SK-N-SH treated with all-trans-retinoic acid at 6 μM for 48 hours (cell line): ENCODE data around the gene PAMR1.

Source experiments
- ARNTL ChIP-seq: fragments of 450-650 bp; formaldehyde crosslinking; IDR thresholded peaks from 2 replicates; pipeline ENCODE4 v1.5.0; 2020; ENCODE audit warnings: low read depth, mild to moderate bottlenecking, moderate library complexity, borderline replicate concordance
- CSDC2 ChIP-seq: fragments of 250-450 bp; sonication (Bioruptor Pico); IDR thresholded peaks from 2 replicates; pipeline ENCODE4 v1.5.0; 2020; ENCODE audit warnings: mild to moderate bottlenecking, moderate library complexity
- ESRRG ChIP-seq: fragments of 250-450 bp; sonication (Bioruptor Pico); IDR thresholded peaks from 2 replicates; pipeline ENCODE4 v1.6.1; 2021; ENCODE audit warnings: mild to moderate bottlenecking
- GLIS3 ChIP-seq: fragments of 250-450 bp; sonication (Bioruptor Pico); IDR thresholded peaks from 2 replicates; pipeline ENCODE4 v1.5.0; 2020; ENCODE audit warnings: mild to moderate bottlenecking, moderate library complexity
- ISL1 ChIP-seq: fragments of 250-450 bp; sonication (Bioruptor Pico); IDR thresholded peaks from 2 replicates; pipeline ENCODE4 v2.1.2; 2022; ENCODE audit warnings: mild to moderate bottlenecking, moderate library complexity
- ZNF8 ChIP-seq: fragments of 450-650 bp; formaldehyde crosslinking; IDR thresholded peaks from 2 replicates; pipeline ENCODE4 v1.5.0; 2020; ENCODE audit warnings: mild to moderate bottlenecking, moderate library complexity
- TF ChIP-seq, protein P1 (sequence below): fragments of 250-450 bp; sonication (Bioruptor Pico); IDR thresholded peaks from 2 replicates; pipeline ENCODE4 v1.8.0; 2020; ENCODE audit warnings: mild to moderate bottlenecking, moderate library complexity, borderline replicate concordance
- TF ChIP-seq, protein P2 (sequence below): fragments of 250-450 bp; sonication (Bioruptor Pico); IDR thresholded peaks from 2 replicates; pipeline ENCODE4 v1.5.1; 2020; ENCODE audit warnings: low read depth, mild to moderate bottlenecking, moderate library complexity
- TF ChIP-seq, protein P3 (sequence below): fragments of 250-450 bp; sonication (Bioruptor Pico); IDR thresholded peaks from 2 replicates; pipeline ENCODE4 v1.5.1; 2021; ENCODE audit warnings: mild to moderate bottlenecking, moderate library complexity

DNA sequence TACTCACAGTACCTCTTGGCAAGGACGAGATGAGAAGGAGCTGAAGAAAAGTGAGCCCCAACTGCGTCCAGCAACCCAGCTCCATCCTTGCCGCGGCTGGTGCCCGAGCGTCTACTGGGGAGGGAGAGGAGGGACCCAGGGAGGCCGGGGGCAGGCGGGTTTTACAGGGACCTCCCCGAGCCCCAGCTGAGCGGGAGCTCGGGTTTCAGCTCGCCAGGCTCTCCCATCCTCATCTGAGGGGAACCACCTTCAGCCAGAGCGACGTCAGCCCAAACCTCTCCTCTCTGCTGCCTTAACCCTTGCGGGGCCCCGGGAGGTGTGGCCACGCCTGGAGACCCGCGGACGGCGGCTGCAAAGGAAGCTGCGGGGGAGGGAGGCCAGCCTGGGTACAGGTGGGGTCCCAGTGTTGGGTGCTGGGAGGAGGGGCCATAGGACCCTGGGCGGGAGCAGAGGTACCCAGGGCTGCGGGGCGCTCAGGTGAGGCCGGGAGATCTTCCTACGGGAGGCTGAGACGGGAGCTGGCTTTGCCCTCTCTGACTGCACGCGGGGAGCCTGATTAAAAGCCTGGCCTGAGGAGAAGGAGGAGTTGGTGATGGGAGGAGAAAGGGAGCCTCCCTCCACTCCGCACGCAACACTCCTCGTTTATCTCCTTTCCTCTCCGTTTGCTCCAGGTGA lies at the start of gene PAMR1:
- TF ChIP-seq, protein P1, sequence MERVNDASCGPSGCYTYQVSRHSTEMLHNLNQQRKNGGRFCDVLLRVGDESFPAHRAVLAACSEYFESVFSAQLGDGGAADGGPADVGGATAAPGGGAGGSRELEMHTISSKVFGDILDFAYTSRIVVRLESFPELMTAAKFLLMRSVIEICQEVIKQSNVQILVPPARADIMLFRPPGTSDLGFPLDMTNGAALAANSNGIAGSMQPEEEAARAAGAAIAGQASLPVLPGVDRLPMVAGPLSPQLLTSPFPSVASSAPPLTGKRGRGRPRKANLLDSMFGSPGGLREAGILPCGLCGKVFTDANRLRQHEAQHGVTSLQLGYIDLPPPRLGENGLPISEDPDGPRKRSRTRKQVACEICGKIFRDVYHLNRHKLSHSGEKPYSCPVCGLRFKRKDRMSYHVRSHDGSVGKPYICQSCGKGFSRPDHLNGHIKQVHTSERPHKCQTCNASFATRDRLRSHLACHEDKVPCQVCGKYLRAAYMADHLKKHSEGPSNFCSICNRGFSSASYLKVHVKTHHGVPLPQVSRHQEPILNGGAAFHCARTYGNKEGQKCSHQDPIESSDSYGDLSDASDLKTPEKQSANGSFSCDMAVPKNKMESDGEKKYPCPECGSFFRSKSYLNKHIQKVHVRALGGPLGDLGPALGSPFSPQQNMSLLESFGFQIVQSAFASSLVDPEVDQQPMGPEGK (CRISPR knock-in tag) = no peak
- TF ChIP-seq ESRRG = no peak
- no peak for TF ChIP-seq ISL1
- TF ChIP-seq ARNTL (CRISPR knock-in tag) = no peak
- TF ChIP-seq CSDC2 = no peak
- no peak for TF ChIP-seq GLIS3 (CRISPR knock-in tag)
- TF ChIP-seq, protein P2, sequence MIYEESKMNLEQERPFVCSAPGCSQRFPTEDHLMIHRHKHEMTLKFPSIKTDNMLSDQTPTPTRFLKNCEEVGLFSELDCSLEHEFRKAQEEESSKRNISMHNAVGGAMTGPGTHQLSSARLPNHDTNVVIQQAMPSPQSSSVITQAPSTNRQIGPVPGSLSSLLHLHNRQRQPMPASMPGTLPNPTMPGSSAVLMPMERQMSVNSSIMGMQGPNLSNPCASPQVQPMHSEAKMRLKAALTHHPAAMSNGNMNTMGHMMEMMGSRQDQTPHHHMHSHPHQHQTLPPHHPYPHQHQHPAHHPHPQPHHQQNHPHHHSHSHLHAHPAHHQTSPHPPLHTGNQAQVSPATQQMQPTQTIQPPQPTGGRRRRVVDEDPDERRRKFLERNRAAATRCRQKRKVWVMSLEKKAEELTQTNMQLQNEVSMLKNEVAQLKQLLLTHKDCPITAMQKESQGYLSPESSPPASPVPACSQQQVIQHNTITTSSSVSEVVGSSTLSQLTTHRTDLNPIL (CRISPR knock-in tag) = no peak
- TF ChIP-seq, protein P3, sequence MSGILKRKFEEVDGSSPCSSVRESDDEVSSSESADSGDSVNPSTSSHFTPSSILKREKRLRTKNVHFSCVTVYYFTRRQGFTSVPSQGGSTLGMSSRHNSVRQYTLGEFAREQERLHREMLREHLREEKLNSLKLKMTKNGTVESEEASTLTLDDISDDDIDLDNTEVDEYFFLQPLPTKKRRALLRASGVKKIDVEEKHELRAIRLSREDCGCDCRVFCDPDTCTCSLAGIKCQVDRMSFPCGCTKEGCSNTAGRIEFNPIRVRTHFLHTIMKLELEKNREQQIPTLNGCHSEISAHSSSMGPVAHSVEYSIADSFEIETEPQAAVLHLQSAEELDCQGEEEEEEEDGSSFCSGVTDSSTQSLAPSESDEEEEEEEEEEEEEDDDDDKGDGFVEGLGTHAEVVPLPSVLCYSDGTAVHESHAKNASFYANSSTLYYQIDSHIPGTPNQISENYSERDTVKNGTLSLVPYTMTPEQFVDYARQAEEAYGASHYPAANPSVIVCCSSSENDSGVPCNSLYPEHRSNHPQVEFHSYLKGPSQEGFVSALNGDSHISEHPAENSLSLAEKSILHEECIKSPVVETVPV (CRISPR knock-in tag) = no peak
- TF ChIP-seq ZNF8 (CRISPR knock-in tag) = no peak
